ENCODE results near the gene AGPAT1. TPM values are rescaled to one million over a fixed set of nuclear protein-coding genes. Genes with fewer than 3 reads are reported as not detected.

Gene AGPAT1
- total and polyA plus RNA-seq, 2 of the 8 experiments (the other 6 are each of a cell fraction or from before 2014, with no cell fraction given), result 96.0 to 222 TPM

DNA sequence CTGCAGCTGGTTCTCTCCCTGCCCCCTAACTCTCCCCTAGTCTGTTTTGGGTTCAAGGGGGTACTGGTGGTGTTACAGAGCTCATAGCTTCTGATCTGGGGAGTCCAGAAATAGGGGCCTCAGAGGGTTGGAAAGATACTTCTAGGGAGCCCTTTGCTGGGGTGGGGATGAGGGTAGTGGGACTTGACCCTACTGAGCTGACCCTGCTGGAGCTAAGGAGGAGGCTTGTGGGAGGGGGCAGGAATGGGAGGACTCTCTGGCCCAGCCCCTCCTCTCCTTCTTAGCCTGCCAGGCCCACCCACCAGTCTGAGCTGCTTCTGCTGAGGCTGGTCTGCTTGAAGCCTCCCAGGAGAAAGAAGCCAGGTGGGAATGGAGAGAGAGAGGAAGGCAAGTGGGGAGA lies 11.6 kb downstream of the AGPAT1 start, which contains the start of gene EGFL8 (continued):
- TF ChIP-seq TBP (IDR thresholded peaks at IDR 0.05; ENCODE audit: low read depth, low read length) (no peak), SP4 (IDR thresholded peaks at IDR 0.05; ENCODE audit: low read length) (no peak), NANOG (IDR thresholded peaks at IDR 0.05; ENCODE audit: insufficient read depth, low read depth, low read length, poor library complexity, severe bottlenecking) (no peak), CTBP2 (IDR thresholded peaks at IDR 0.05; ENCODE audit: borderline replicate concordance, insufficient read depth, insufficient read length, low read length) (no peak), TCF12 (IDR thresholded peaks at IDR 0.05; ENCODE audit: low read depth, low read length) (no peak)
